GM23248 (cell line): ENCODE results near the gene TMPRSS2.

Experiments used
- EZH2 ChIP-seq: fragments of 200-600 bp; sonication (generic); IDR thresholded peaks from 2 replicates; pipeline ENCODE4 v1.6.1; 2018; ENCODE audit warnings: antibody characterized with exemption, mild to moderate bottlenecking; ENCODE audit not compliant: insufficient read depth, poor library complexity, severe bottlenecking
- EZH2phosphoT487 ChIP-seq: fragments of 200-600 bp; sonication (generic); IDR thresholded peaks from 2 replicates; pipeline ENCODE4 v1.6.1; 2018; ENCODE audit warnings: antibody characterized with exemption, moderate library complexity, mild to moderate bottlenecking, low read depth; ENCODE audit not compliant: insufficient read depth

DNA sequence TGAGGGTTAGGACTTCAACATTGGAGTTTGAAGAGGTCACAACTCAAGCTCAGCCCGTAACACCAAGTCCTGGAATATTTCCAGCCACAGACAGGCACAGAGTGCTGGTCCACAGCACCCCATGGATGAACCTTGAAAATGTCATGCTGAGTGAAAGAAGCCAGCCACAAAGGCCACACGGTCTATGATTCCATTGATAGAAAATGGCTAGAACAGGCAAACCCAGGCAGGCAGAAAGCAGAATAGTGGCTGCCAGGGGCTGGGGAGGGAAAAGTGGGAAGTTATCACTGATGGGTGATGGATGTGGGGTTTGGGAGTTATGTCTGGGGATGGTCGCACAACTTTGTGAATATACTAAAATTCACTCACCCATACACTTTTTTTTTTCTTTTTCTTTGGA lies 60.6 kb downstream of the TMPRSS2 start:
- no peak for TF ChIP-seq EZH2phosphoT487
- no peak for TF ChIP-seq EZH2
